ENCODE results near the gene DNAH6.

Gene DNAH6

DNA sequence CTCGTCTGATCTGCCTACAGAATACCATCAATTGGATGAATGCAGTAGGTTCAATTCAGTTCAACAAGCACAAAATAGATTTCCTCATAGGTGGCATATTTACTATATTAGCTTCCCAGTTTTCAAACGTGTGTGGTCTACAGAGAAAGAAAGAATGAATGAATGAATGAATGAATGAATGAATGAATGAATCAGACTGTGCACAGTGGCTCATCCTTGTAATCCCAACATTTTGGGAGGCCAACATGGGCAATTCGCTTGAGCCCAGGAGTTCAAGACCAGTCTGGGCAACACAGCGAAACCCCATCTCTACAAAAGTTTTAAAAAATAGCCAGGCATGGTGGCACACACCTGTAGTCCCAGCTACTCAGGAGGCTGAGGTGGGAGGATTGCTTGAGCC is 269.7 kb downstream of the DNAH6 start:
- no peak for ATAC-seq (replicated peaks; ENCODE audit: extremely low read depth, poor library complexity, severe bottlenecking)
- Mint-ChIP-seq H3K9me3 (peaks cover 6% of the 10 kb centered on the region), H3K36me3 (ENCODE audit: insufficient read depth) (peaks cover 5% of the 10 kb centered on the region)

DNA sequence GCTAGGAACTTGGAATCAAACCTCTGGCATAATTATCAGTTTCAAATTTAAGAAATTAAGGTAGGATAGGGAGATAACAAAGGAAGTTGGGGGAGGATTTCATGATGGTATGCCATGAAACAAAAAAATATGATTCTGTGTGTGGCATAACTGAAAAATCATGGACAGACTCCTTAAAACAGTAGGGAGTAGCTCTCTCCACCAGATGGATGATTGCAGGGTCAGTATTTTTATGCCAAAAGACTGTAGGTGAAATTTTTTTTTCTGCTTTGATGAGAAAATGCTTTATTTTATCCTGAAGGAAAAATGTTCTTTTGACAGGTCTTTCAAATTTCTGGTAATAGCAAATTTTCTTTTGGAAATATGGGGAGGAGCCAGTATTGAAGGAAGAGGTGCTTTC is 270.3 kb downstream of the DNAH6 start:
- Mint-ChIP-seq H3K36me3 (ENCODE audit: insufficient read depth) (peaks cover 5% of the 10 kb centered on the region), H3K27ac (ENCODE audit: low read depth) (no peak overlapping the region), H3K9me3 (peaks cover 6% of the 10 kb centered on the region), H3K4me1 (peaks cover 45% of the 10 kb centered on the region), H3K27me3 (no peaks in the 10 kb centered on the region), H3K4me3 (no peak overlapping the region)
- ATAC-seq (replicated peaks; ENCODE audit: extremely low read depth, poor library complexity, severe bottlenecking) (no peak), DNase-seq (ENCODE audit: low spot score in 2 of 2) (no peak)

More for the DNA sequence above, 269.7 kb downstream of the DNAH6 start:
- Mint-ChIP-seq H3K4me3 (no peak overlapping the region), H3K27ac (ENCODE audit: low read depth) (no peak overlapping the region), H3K27me3 (no peaks in the 10 kb centered on the region), H3K4me1 (peaks cover 52% of the 10 kb centered on the region)
- no peak for DNase-seq (ENCODE audit: low spot score in 2 of 2)

- Mint-ChIP-seq H3K27ac (ENCODE audit: low read depth) (no peak overlapping the region), H3K4me1 (peaks cover 34% of the 10 kb centered on the region), H3K27me3 (no peaks in the 10 kb centered on the region), H3K9me3 (peaks cover 10% of the 10 kb centered on the region), H3K36me3 (ENCODE audit: insufficient read depth) (peaks cover 3% of the 10 kb centered on the region), H3K4me3 (no peak overlapping the region)
- DNase-seq (ENCODE audit: low spot score in 2 of 2) (no peak), ATAC-seq (replicated peaks; ENCODE audit: extremely low read depth, poor library complexity, severe bottlenecking) (no peak)
These were observed 271.7 kb downstream of the DNAH6 start for GRCh38 chr2:84788027-84788426.

DNA sequence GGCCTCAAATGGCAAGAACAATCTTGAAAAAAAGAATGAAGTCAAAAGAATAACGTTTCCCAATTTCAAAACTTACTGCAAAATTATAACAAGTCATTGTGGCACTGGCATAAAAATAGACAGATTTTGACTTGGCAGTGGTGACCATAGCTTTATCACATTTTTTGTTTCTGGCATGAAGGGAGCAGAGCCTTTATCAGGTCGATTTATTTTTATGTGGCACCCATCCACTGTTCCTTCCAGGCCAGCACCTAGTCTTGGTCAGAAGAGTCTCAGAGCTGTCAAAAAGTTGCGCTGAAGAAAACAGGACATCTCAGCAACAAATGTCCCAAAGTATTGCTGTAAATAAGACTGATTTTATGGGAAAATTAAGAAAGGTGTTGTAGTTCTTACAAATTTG is 272.2 kb downstream of the DNAH6 start:
- H3K36me3 Mint-ChIP-seq (ENCODE audit: insufficient read depth): peaks cover 2% of the 10 kb centered on the region
- H3K9me3 Mint-ChIP-seq: peaks cover 9% of the 10 kb centered on the region
- DNase-seq (ENCODE audit: low spot score in 2 of 2) (no peak), ATAC-seq (replicated peaks; ENCODE audit: extremely low read depth, poor library complexity, severe bottlenecking) (no peak)
- no peak overlapping the region for H3K4me3 Mint-ChIP-seq
- peaks cover 29% of the 10 kb centered on the region for H3K4me1 Mint-ChIP-seq
- H3K27ac Mint-ChIP-seq (ENCODE audit: low read depth): no peak overlapping the region
- H3K27me3 Mint-ChIP-seq: no peaks in the 10 kb centered on the region

DNA sequence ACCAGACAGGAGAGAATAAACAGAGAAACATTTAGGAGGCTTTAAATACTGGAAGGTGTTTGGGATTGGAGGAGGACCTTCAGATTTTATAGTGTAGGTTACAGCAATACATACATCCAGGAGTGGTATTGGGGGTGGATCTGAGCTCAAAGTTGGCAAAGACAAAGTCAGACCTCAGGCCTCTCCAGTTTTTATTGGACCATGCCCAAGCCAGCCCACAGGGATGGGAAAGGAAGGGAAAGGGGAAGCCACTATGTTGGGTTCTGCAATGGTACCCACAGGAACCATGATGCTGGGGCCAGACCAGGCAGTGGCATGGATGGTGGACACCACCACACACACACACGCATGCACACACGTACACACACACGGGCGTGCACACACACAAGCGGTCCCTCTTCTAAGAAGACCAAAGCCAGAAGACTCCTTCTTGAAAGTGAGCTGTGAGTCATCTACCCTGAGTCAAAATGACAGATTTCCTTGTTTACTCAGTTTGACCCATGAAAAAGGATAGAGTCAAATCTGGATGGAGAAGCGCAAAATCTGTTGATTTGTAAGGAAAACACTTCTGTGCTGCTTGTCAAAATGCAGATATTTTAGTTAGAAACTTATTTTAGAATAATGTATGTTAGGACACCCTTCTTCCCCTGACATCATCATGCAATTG is 276.7 kb downstream of the DNAH6 start:
- DNase-seq (ENCODE audit: low spot score in 2 of 2): no peak
- no peak for ATAC-seq (replicated peaks; ENCODE audit: extremely low read depth, poor library complexity, severe bottlenecking)

GRCh38 chr2:84793641-84794040 is 277.3 kb downstream of the DNAH6 start:
- ATAC-seq (replicated peaks; ENCODE audit: extremely low read depth, poor library complexity, severe bottlenecking): no peak
- H3K36me3 Mint-ChIP-seq (ENCODE audit: insufficient read depth): no peaks in the 10 kb centered on the region
- no peak overlapping the region for H3K4me3 Mint-ChIP-seq
- H3K27me3 Mint-ChIP-seq: no peaks in the 10 kb centered on the region
- H3K9me3 Mint-ChIP-seq: peaks cover 5% of the 10 kb centered on the region
- no peaks in the 10 kb centered on the region for H3K4me1 Mint-ChIP-seq
- no peak for DNase-seq (ENCODE audit: low spot score in 2 of 2)
- no peak overlapping the region for H3K27ac Mint-ChIP-seq (ENCODE audit: low read depth)

More for the DNA sequence above, 276.7 kb downstream of the DNAH6 start:
- no peak overlapping the region for H3K4me3 Mint-ChIP-seq
- H3K27ac Mint-ChIP-seq (ENCODE audit: low read depth): no peak overlapping the region
- H3K4me1 Mint-ChIP-seq: no peaks in the 10 kb centered on the region
- peaks cover 5% of the 10 kb centered on the region for H3K9me3 Mint-ChIP-seq
- no peaks in the 10 kb centered on the region for H3K36me3 Mint-ChIP-seq (ENCODE audit: insufficient read depth)
- H3K27me3 Mint-ChIP-seq: no peaks in the 10 kb centered on the region

- Mint-ChIP-seq H3K27ac (ENCODE audit: low read depth) (peak overlapping the region; percentile 0), H3K36me3 (ENCODE audit: insufficient read depth) (no peaks in the 10 kb centered on the region), H3K27me3 (no peaks in the 10 kb centered on the region), H3K4me1 (peaks cover 12% of the 10 kb centered on the region), H3K4me3 (no peak overlapping the region), H3K9me3 (peaks cover 5% of the 10 kb centered on the region)
- no peak for DNase-seq (ENCODE audit: low spot score in 2 of 2)
- no peak for ATAC-seq (replicated peaks; ENCODE audit: extremely low read depth, poor library complexity, severe bottlenecking)
These were observed 280.5 kb downstream of the DNAH6 start for GRCh38 chr2:84796798-84797197.

GRCh38 chr2:84797271-84797670 is 281.0 kb downstream of the DNAH6 start:
- no peak for ATAC-seq (replicated peaks; ENCODE audit: extremely low read depth, poor library complexity, severe bottlenecking)
- H3K4me3 Mint-ChIP-seq: no peak overlapping the region
- no peaks in the 10 kb centered on the region for H3K36me3 Mint-ChIP-seq (ENCODE audit: insufficient read depth)
- DNase-seq (ENCODE audit: low spot score in 2 of 2): no peak
- H3K27ac Mint-ChIP-seq (ENCODE audit: low read depth): peak overlapping the region; percentile 0
- peaks cover 10% of the 10 kb centered on the region for H3K9me3 Mint-ChIP-seq
- no peaks in the 10 kb centered on the region for H3K27me3 Mint-ChIP-seq
- H3K4me1 Mint-ChIP-seq: peaks cover 12% of the 10 kb centered on the region

- peak overlapping the region; percentile 51 for H3K4me3 Mint-ChIP-seq
These were observed 283.5 kb downstream of the DNAH6 start for GRCh38 chr2:84799772-84800171.

GRCh38 chr2:84800194-84800805 is 284.0 kb downstream of the DNAH6 start:
- Mint-ChIP-seq H3K27ac (ENCODE audit: low read depth) (peak overlapping the region; percentile 56), H3K36me3 (ENCODE audit: insufficient read depth) (no peaks in the 10 kb centered on the region), H3K27me3 (no peaks in the 10 kb centered on the region), H3K4me1 (peaks cover 12% of the 10 kb centered on the region), H3K4me3 (peak overlapping the region; percentile 51), H3K9me3 (peaks cover 11% of the 10 kb centered on the region)
- ATAC-seq (replicated peaks; ENCODE audit: extremely low read depth, poor library complexity, severe bottlenecking) (no peak), DNase-seq (ENCODE audit: low spot score in 2 of 2) (no peak)

More at GRCh38 chr2:84799772-84800171, 283.5 kb downstream of the DNAH6 start:
- Mint-ChIP-seq H3K9me3 (peaks cover 11% of the 10 kb centered on the region), H3K36me3 (ENCODE audit: insufficient read depth) (no peaks in the 10 kb centered on the region), H3K27me3 (no peaks in the 10 kb centered on the region), H3K27ac (ENCODE audit: low read depth) (peak overlapping the region; percentile 56), H3K4me1 (peaks cover 12% of the 10 kb centered on the region)
- ATAC-seq (replicated peaks; ENCODE audit: extremely low read depth, poor library complexity, severe bottlenecking) (no peak), DNase-seq (ENCODE audit: low spot score in 2 of 2) (no peak)

GRCh38 chr2:84801811-84802210 is 285.5 kb downstream of the DNAH6 start:
- Mint-ChIP-seq H3K27ac (ENCODE audit: low read depth) (no peak overlapping the region), H3K4me3 (no peak overlapping the region), H3K4me1 (peaks cover 12% of the 10 kb centered on the region), H3K27me3 (no peaks in the 10 kb centered on the region), H3K9me3 (peaks cover 11% of the 10 kb centered on the region), H3K36me3 (ENCODE audit: insufficient read depth) (no peaks in the 10 kb centered on the region)
- no peak for ATAC-seq (replicated peaks; ENCODE audit: extremely low read depth, poor library complexity, severe bottlenecking)
- no peak for DNase-seq (ENCODE audit: low spot score in 2 of 2)

DNA sequence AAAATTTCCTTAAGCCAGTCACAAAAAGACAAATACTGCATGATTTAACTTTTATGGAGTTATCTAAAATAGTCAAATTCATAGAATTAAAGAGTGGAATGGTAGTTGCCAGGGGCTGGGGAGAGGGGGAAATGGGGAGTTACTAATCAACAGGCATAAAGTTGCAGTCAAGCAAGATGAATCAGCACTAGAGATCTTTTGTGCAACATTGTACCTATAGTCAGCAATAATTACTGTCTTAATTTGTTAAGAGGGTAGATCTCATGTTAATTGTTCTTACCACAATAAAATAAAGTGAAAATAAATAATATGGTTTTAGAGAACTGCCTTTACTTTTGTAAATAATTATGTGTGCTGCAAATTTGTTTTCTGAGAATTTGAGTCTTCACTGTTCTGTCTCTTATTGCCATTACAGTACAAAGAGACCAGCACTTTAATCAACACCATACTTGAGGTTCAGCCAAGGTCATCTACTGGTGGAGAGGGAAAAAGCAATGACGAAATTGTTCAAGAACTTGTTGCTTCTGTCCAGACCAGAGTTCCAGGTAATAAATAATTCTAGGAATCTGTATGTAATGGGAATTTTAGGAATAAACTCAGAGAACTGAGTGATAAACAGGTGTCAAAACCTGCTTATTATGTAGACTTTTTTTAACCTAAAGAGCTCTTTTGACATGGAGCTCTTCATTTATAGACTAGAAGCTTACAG is 289.1 kb downstream of the DNAH6 start:
- Mint-ChIP-seq H3K9me3 (peaks cover 11% of the 10 kb centered on the region), H3K4me1 (peaks cover 15% of the 10 kb centered on the region), H3K27ac (ENCODE audit: low read depth) (no peak overlapping the region), H3K4me3 (no peak overlapping the region), H3K36me3 (ENCODE audit: insufficient read depth) (no peaks in the 10 kb centered on the region), H3K27me3 (no peaks in the 10 kb centered on the region)
- DNase-seq (ENCODE audit: low spot score in 2 of 2): no peak
- no peak for ATAC-seq (replicated peaks; ENCODE audit: extremely low read depth, poor library complexity, severe bottlenecking)

DNA sequence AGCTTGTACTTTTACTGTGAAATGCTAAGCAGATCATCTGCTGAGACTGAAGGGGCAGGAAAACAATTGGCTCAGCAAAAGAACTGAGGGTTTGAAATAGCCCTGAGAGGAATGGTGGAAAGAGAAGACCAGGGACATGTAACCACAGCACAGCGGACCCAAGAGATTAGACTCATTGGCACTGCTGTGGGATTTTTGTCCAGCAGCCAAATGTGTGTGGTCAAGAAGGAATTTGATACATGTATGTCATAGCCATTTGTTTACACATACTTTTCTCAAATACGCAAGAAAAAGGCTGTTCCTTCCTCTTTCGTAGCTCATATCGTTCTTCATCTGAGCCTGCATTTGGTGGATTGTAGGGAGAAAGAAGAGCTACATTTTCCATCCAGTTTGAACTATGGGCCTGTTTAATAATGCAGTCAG is 290.8 kb downstream of the DNAH6 start:
- no peak for DNase-seq (ENCODE audit: low spot score in 2 of 2)
- no peak for ATAC-seq (replicated peaks; ENCODE audit: extremely low read depth, poor library complexity, severe bottlenecking)
- H3K4me1 Mint-ChIP-seq: peaks cover 16% of the 10 kb centered on the region
- no peaks in the 10 kb centered on the region for H3K36me3 Mint-ChIP-seq (ENCODE audit: insufficient read depth)
- H3K9me3 Mint-ChIP-seq: peaks cover 8% of the 10 kb centered on the region
- H3K4me3 Mint-ChIP-seq: no peak overlapping the region
- no peaks in the 10 kb centered on the region for H3K27me3 Mint-ChIP-seq
- H3K27ac Mint-ChIP-seq (ENCODE audit: low read depth): peak overlapping the region; percentile 54

All from central memory CD8-positive, alpha-beta T cell (primary cell).